Prostate gland (tissue), 2 donors: ENCODE measurements around the gene TNFRSF4. TPM values are rescaled to one million over a fixed set of nuclear protein-coding genes. Genes with fewer than 3 reads are reported as not detected.

Experiments
- DNase-seq: peaks from one replicate; pipeline ENCODE4 v3.0.0-alpha.2; 2019; ENCODE audit warnings: low spot score
- H3K27ac ChIP-seq, 2 donors: fragments of 200-600 bp; sonication (generic); 2 replicates each; pipeline ENCODE4 v1.5.1; 2017 to 2019
- H3K27me3 ChIP-seq: fragments of 200-600 bp; sonication (generic); replicated peaks from 2 replicates; pipeline ENCODE4 v1.5.1; 2019; ENCODE audit not compliant: insufficient read depth
- H3K36me3 ChIP-seq, 2 donors: fragments of 200-600 bp; sonication (generic); 1 replicate in 1 of 2; 2 replicates in 1 of 2; pipeline versions ENCODE4 v1.5.1 to v1.8.1; 2017 to 2019
- H3K4me1 ChIP-seq: fragments of 200-600 bp; sonication (generic); replicated peaks from 2 replicates; pipeline ENCODE4 v1.5.1; 2019
- H3K4me3 ChIP-seq, 2 donors: fragments of 200-600 bp; sonication (generic); 2 replicates each; pipeline ENCODE4 v1.5.1; 2017 to 2019
- H3K9me3 ChIP-seq: fragments of 200-600 bp; sonication (generic); 2 replicates; pipeline ENCODE4 v1.5.1; 2017
- POLR2A ChIP-seq: fragments of 450-650 bp; IDR thresholded peaks from one replicate; pipeline ENCODE4 v1.6.1; 2016; ENCODE audit warnings: antibody characterized with exemption, mild to moderate bottlenecking
- POLR2AphosphoS5 ChIP-seq: sonication (generic); formaldehyde crosslinking; IDR thresholded peaks from one replicate; pipeline ENCODE4 v1.6.1; 2017; ENCODE audit warnings: antibody characterized with exemption
- WGBS: methylation state at CpG from one replicate; pipeline ENCODE4 v1.1.5; 2018; 5-methylcytosine and 5-hydroxymethylcytosine counted together
- intact Hi-C: fragments of 100-400 bp; cut with DNase I; formaldehyde crosslinking; loops from one replicate; pipeline ENCODE4 v1.14.2; 2022
- total RNA-seq, 2 donors: library from RNA; depleted of rRNA; stranded (reverse); fragments of >200 nt; gene quantifications; one replicate each; pipeline ENCODE4 v1.1.0, GENCODE V29; 2016
- TF ChIP-seq, protein P1 (sequence below), 4 experiments: fragments of 200-600 bp in 2 of 4; fragments of 450-650 bp in 2 of 4; sonication (generic) in 2 of 4; IDR thresholded peaks; 1 replicate in 3 of 4; 2 replicates in 1 of 4; pipeline ENCODE4 v1.5.1; 2016 to 2019; ENCODE audit warnings: antibody characterized with exemption in 4 of 4, mild to moderate bottlenecking in 2 of 4, moderate library complexity in 2 of 4

The TNFRSF4 gene
- total RNA-seq, 2 donors from 2014 or later: 0.50 to 3.0 TPM

DNA sequence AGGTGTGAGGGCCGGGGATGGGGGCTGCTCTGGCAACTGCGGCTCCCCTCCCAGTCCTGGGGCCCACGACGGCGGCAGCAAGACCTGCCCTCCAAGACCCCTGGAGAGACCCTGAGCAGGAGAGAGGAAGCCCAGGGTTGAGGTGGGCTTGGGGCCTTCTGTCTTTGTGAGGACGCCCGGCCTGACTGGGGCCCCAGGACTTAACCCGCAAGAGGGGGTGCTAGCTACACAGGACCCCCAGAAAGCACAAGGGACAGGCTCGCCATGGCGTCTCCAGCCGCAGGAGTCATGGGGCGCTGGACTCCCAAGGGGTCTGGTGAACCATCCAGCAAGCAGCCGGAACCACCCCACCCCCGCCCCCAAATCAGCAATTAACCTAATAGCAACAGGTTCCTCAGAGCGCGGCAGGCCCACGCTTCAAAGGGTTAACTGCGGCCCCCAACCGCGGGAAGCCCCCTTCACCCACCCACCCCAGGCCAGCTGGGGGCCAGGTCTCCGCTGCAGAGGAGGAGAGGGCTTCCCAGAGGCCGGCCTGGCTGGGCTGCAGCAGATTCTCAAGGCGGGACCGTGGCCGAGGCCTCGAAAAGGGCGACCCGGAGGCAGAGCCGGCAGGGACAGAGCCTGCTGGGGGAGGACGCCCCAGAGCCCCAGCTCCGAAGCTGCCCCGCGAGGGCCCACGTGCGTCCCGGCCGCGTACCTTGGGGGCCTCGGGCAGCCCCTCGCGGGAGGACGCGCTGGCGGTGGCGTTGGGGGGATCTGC is 32.0 kb upstream of the TNFRSF4 start:
- no peak for DNase-seq
- H3K4me1 ChIP-seq: no peaks in the 10 kb centered on the region
- WGBS: 47% methylated on average over 42 of the region's 45 CpGs
- peaks cover 5% of the 10 kb centered on the region for H3K27me3 ChIP-seq
- H3K36me3 ChIP-seq: no peaks in the 10 kb centered on the region
- no peaks in the 10 kb centered on the region for H3K9me3 ChIP-seq
- no peak overlapping the region for H3K4me3 ChIP-seq
- TF ChIP-seq POLR2A (no peak), POLR2AphosphoS5 (no peak)
- TF ChIP-seq, protein P1, sequence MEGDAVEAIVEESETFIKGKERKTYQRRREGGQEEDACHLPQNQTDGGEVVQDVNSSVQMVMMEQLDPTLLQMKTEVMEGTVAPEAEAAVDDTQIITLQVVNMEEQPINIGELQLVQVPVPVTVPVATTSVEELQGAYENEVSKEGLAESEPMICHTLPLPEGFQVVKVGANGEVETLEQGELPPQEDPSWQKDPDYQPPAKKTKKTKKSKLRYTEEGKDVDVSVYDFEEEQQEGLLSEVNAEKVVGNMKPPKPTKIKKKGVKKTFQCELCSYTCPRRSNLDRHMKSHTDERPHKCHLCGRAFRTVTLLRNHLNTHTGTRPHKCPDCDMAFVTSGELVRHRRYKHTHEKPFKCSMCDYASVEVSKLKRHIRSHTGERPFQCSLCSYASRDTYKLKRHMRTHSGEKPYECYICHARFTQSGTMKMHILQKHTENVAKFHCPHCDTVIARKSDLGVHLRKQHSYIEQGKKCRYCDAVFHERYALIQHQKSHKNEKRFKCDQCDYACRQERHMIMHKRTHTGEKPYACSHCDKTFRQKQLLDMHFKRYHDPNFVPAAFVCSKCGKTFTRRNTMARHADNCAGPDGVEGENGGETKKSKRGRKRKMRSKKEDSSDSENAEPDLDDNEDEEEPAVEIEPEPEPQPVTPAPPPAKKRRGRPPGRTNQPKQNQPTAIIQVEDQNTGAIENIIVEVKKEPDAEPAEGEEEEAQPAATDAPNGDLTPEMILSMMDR (IDR thresholded peaks at IDR 0.05): no peak
- no peak overlapping the region for H3K27ac ChIP-seq
- intact Hi-C loops: no loop called here

DNA sequence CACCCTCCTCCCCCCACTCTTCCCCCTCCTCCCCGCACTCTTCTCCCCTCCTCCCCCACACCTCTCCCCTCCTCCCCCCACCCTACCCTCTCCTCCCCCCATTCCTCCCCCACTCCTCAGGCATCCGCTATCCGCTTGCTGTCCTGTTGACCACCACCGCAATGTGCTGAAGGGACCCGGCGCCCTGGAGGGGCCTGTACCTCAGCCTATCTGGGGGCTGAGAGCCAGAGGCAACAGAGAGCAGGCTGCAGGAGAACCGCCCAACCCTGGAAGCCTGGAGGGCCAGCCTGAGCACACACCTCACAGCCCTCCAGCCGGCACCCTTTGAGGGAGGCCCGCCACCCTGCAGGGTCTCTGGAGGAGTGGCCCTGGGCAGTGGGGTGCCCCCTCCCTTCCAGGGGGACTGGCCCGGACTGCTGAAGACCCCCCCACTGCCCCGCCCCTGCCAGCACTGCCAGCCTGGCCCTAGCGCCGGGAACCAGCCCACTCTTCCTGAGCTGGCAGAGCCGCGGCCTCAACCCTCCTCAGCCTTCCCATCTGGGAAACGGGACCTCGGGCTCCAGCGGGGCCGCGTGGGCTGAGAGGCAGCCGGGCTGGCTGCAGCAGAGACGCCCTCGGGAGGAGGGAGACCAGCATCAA is 31.3 kb upstream of the TNFRSF4 start:
- intact Hi-C loops: no loop called here
- H3K27me3 ChIP-seq: peaks cover 5% of the 10 kb centered on the region
- H3K9me3 ChIP-seq: no peaks in the 10 kb centered on the region
- no peak for DNase-seq
- no peaks in the 10 kb centered on the region for H3K36me3 ChIP-seq
- no peak overlapping the region for H3K4me3 ChIP-seq
- 72% methylated on average over 22 of the region's 23 CpGs for WGBS
- H3K27ac ChIP-seq: no peak overlapping the region
- H3K4me1 ChIP-seq: no peaks in the 10 kb centered on the region
- no peak for TF ChIP-seq POLR2AphosphoS5
- TF ChIP-seq, protein P1 (IDR thresholded peaks at IDR 0.05): no peak
- no peak for TF ChIP-seq POLR2A

DNA sequence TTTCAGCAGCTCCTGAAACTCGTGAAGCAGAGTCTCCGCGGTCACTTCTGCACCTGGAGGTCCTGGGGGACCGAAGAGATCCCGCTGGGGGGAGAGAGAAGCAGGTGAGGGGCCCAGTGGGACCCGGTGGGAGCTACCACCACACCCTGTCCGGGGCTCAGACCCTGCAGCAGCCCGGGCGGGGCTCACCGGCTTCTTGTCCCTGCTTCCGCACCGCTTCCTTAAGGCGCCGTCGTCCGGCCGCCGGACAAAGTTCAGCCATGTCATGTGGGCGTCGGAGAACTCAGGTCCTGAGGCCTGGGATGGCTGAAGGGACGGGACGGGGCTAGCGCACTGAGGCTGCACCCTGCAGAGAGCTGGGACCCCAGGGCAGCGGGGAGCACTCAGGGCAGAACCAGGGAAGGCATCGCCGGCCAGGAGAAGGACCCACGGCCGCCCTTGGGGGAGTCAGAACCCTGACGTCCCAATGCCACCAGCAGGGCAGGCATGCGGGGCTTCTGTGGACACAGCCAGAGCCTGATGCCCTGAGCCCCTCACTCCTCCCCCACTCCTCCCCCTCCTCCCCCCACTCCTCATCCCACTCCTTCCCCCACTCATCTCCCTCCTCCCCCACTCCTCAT is 30.3 kb upstream of the TNFRSF4 start:
- peaks cover 5% of the 10 kb centered on the region for H3K27me3 ChIP-seq
- H3K9me3 ChIP-seq: no peaks in the 10 kb centered on the region
- 90% methylated on average over 30 of the region's 30 CpGs for WGBS
- H3K4me1 ChIP-seq: no peaks in the 10 kb centered on the region
- intact Hi-C loops: no loop called here
- no peak overlapping the region for H3K4me3 ChIP-seq
- no peak for DNase-seq
- TF ChIP-seq POLR2AphosphoS5 (no peak), POLR2A (no peak)
- TF ChIP-seq, protein P1 (IDR thresholded peaks at IDR 0.05): no peak
- no peaks in the 10 kb centered on the region for H3K36me3 ChIP-seq
- H3K27ac ChIP-seq: no peak overlapping the region

DNA sequence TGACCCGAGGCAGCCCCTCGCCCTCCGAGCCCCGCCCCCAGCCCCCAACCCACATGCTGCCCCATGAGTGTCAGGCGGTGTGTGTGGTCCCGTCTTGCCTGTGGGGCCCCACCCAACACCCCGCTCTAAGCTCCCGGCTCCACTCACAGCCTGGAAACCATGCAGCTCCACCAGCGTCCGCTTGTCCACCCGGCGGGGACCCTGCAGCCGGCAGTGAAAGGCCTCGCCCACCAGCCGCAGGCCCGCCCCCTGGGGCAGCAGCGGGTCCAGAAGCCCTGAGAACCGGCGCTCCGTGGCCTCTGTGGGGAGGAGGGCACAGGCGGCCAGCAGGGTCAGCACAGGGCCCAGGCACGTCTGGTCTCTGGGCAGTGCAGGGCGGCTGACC is 29.8 kb upstream of the TNFRSF4 start:
- intact Hi-C loops: no loop called here
- 78% methylated on average over 23 of the region's 23 CpGs for WGBS
- H3K9me3 ChIP-seq: no peaks in the 10 kb centered on the region

More for the DNA sequence above, 29.8 kb upstream of the TNFRSF4 start:
- peaks cover 5% of the 10 kb centered on the region for H3K27me3 ChIP-seq
- no peaks in the 10 kb centered on the region for H3K4me1 ChIP-seq
- TF ChIP-seq POLR2AphosphoS5 (no peak), POLR2A (no peak)
- TF ChIP-seq, protein P1 (IDR thresholded peaks at IDR 0.05): no peak
- no peak overlapping the region for H3K27ac ChIP-seq
- no peak overlapping the region for H3K4me3 ChIP-seq
- no peaks in the 10 kb centered on the region for H3K36me3 ChIP-seq
- DNase-seq: no peak
